H1 (cell line): ENCODE measurements around the gene PI16. TPM values are rescaled to one million over a fixed set of nuclear protein-coding genes. Genes with fewer than 3 reads are reported as not detected.

Experiments used
- CTCF ChIA-PET: fragments of 300-600 bp; sonication (Branson Sonifier 250); formaldehyde crosslinking; loops from one replicate; lab custom pipeline; 2021; ENCODE audit not compliant: partially characterized antibody; lab: Charles Lee
- POLR2A ChIA-PET: fragments of 300-600 bp; sonication (Branson Sonifier 250); formaldehyde crosslinking; loops from one replicate; lab custom pipeline; 2021; ENCODE audit warnings: inconsistent platforms; ENCODE audit not compliant: partially characterized antibody; lab: Charles Lee
- DNase-seq, 2 experiments: peaks; one replicate each; pipeline versions ENCODE4 v3.0.0 to v3.0.0-alpha.2; 2010 to 2022; ENCODE audit warnings: low spot score in 2 of 2, low read depth in 1 of 2, mixed read lengths in 1 of 2
- FAIRE-seq: peaks from 2 replicates; lab custom pipeline; 2011; peaks lifted over from hg19 to GRCh38; lab: Jason Lieb, UNC
- H2AFZ ChIP-seq: 2 replicates; pipeline ENCODE4 v1.8.1; 2012; ENCODE audit warnings: low read length, inconsistent platforms
- H2AK5ac ChIP-seq: 2 replicates; pipeline ENCODE4 v1.6.1; 2013; ENCODE audit warnings: low read depth, low read length
- H2BK120ac ChIP-seq: replicated peaks from 2 replicates; pipeline ENCODE3; 2013; ENCODE audit warnings: low read depth, low read length, inconsistent platforms
- H2BK12ac ChIP-seq: 2 replicates; pipeline ENCODE4 v1.6.1; 2013; ENCODE audit warnings: low read depth, low read length
- H2BK15ac ChIP-seq: 2 replicates; pipeline ENCODE4 v1.6.1; 2013; ENCODE audit warnings: low read length
- H2BK20ac ChIP-seq: 2 replicates; pipeline ENCODE4 v1.6.1; 2013; ENCODE audit warnings: low read length
- H2BK5ac ChIP-seq: 2 replicates; pipeline ENCODE4 v1.6.1; 2013; ENCODE audit warnings: low read depth, low read length
- H3K14ac ChIP-seq: 2 replicates; pipeline ENCODE4 v1.6.1; 2013; ENCODE audit warnings: inconsistent platforms; ENCODE audit not compliant: insufficient read length
- H3K18ac ChIP-seq: 2 replicates; pipeline ENCODE4 v1.6.1; 2013; ENCODE audit warnings: low read length; ENCODE audit errors: extremely low read depth
- H3K23ac ChIP-seq: 2 replicates; pipeline ENCODE4 v1.6.1; 2013; ENCODE audit warnings: inconsistent platforms; ENCODE audit not compliant: insufficient read length
- H3K23me2 ChIP-seq: 2 replicates; pipeline ENCODE4 v1.6.1; 2013; ENCODE audit warnings: low read depth, low read length
- H3K27ac ChIP-seq: 2 replicates; pipeline ENCODE4 v1.6.1; 2011; ENCODE audit warnings: low read depth, low read length, inconsistent platforms
- H3K27me3 ChIP-seq, 4 experiments: replicated peaks in 1 of 4; 1 replicate in 1 of 4; 2 replicates in 3 of 4; pipeline versions ENCODE4 v1.6.1 to v1.8.1; 2011 to 2013; ENCODE audit warnings: low read length in 3 of 4, mild to moderate bottlenecking in 3 of 4, inconsistent platforms in 2 of 4, mixed read lengths in 2 of 4, moderate library complexity in 1 of 4; ENCODE audit not compliant: control insufficient read depth in 3 of 4, insufficient read depth in 3 of 4; ENCODE audit errors: extremely low read depth in 1 of 4
- H3K36me3 ChIP-seq, 4 experiments: 2 replicates each; pipeline versions ENCODE4 v1.6.1 to v1.8.1; 2011 to 2013; ENCODE audit warnings: mild to moderate bottlenecking in 4 of 4, low read length in 3 of 4, moderate library complexity in 2 of 4, control low read depth in 1 of 4, inconsistent platforms in 1 of 4; ENCODE audit not compliant: insufficient read depth in 4 of 4, control insufficient read depth in 2 of 4
- H3K4ac ChIP-seq: replicated peaks from 2 replicates; pipeline ENCODE3; 2013; ENCODE audit warnings: low read length, low read depth, mixed read lengths, inconsistent platforms; ENCODE audit not compliant: insufficient read length
- H3K4me1 ChIP-seq, 4 experiments: replicated peaks in 1 of 4; 1 replicate in 1 of 4; 2 replicates in 3 of 4; pipeline versions ENCODE4 v1.6.1 to v1.8.1; 2011 to 2013; ENCODE audit warnings: low read length in 3 of 4, inconsistent platforms in 2 of 4, mixed read lengths in 1 of 4; ENCODE audit not compliant: insufficient read depth in 4 of 4, control insufficient read depth in 3 of 4
- H3K4me2 ChIP-seq, 2 experiments: 2 replicates each; pipeline versions ENCODE4 v1.6.1 to v1.8.1; 2011 to 2013; ENCODE audit warnings: low read depth in 2 of 2, low read length in 2 of 2, control low read depth in 1 of 2, inconsistent platforms in 1 of 2, mild to moderate bottlenecking in 1 of 2; ENCODE audit not compliant: insufficient read depth in 1 of 2
- H3K4me3 ChIP-seq, 4 experiments: fragments of 200-600, 300-600 bp in 1 of 4; sonication (generic), shearing (Covaris generic), sonication (Bioruptor Twin) in 1 of 4; 2 replicates each; pipeline versions ENCODE4 v1.5.1 to v1.8.1; 2011 to 2016; ENCODE audit warnings: low read length in 4 of 4, low read depth in 3 of 4, control low read depth in 2 of 4, inconsistent platforms in 2 of 4, mild to moderate bottlenecking in 2 of 4, mixed read lengths in 1 of 4, moderate library complexity in 1 of 4; ENCODE audit not compliant: insufficient read depth in 2 of 4; ENCODE audit errors: extremely low read depth in 1 of 4
- H3K56ac ChIP-seq: replicated peaks from 2 replicates; pipeline ENCODE3; 2013; ENCODE audit warnings: low read depth, mild to moderate bottlenecking, mixed read lengths, low read length, inconsistent platforms; ENCODE audit not compliant: insufficient read length
- H3K79me1 ChIP-seq: 2 replicates; pipeline ENCODE4 v1.6.1; 2013; ENCODE audit warnings: low read depth, low read length, control low read depth
- H3K79me2 ChIP-seq, 2 experiments: 2 replicates each; pipeline versions ENCODE4 v1.6.1 to v1.8.1; 2012 to 2013; ENCODE audit warnings: low read length in 2 of 2, mild to moderate bottlenecking in 2 of 2, inconsistent platforms in 1 of 2; ENCODE audit not compliant: insufficient read depth in 2 of 2, control insufficient read depth in 1 of 2
- H3K9ac ChIP-seq, 4 experiments: replicated peaks in 1 of 4; 1 replicate in 1 of 4; 2 replicates in 3 of 4; pipeline versions ENCODE4 v1.6.1 to v1.8.1; 2011 to 2013; ENCODE audit warnings: low read depth in 3 of 4, low read length in 3 of 4, control low read depth in 2 of 4, mild to moderate bottlenecking in 2 of 4, moderate library complexity in 2 of 4, inconsistent platforms in 1 of 4; ENCODE audit errors: extremely low read depth in 1 of 4
- H3K9me3 ChIP-seq, 2 experiments: 2 replicates each; pipeline versions ENCODE4 v1.6.1 to v1.8.1; 2012 to 2013; ENCODE audit warnings: mild to moderate bottlenecking in 2 of 2, moderate library complexity in 2 of 2, control low read depth in 1 of 2, inconsistent platforms in 1 of 2, low read depth in 1 of 2, low read length in 1 of 2, mixed read lengths in 1 of 2; ENCODE audit not compliant: insufficient read depth in 2 of 2
- H4K20me1 ChIP-seq, 2 experiments: replicated peaks in 1 of 2; 2 replicates each; pipeline versions ENCODE3 to v1.8.1; 2011 to 2013; ENCODE audit warnings: inconsistent platforms in 2 of 2, low read length in 2 of 2, mild to moderate bottlenecking in 1 of 2; ENCODE audit not compliant: insufficient read depth in 2 of 2, control insufficient read depth in 1 of 2
- H4K5ac ChIP-seq: 2 replicates; pipeline ENCODE4 v1.6.1; 2013; ENCODE audit warnings: low read length, low read depth, mixed read lengths, inconsistent platforms; ENCODE audit not compliant: insufficient read length
- H4K8ac ChIP-seq: 2 replicates; pipeline ENCODE4 v1.8.0; 2013; ENCODE audit warnings: mild to moderate bottlenecking, moderate library complexity, low read length, inconsistent platforms; ENCODE audit not compliant: insufficient read depth; ENCODE audit errors: extremely low read depth
- H4K91ac ChIP-seq: replicated peaks from 2 replicates; pipeline ENCODE3; 2013; ENCODE audit warnings: low read length, mixed read lengths, inconsistent platforms; ENCODE audit not compliant: insufficient read length
- BCL11A ChIP-seq, 2 experiments: IDR thresholded peaks; one replicate each; pipeline ENCODE4 v1.6.1; 2011; ENCODE audit warnings: low read depth in 2 of 2, low read length in 2 of 2, mild to moderate bottlenecking in 2 of 2
- CBX8 ChIP-seq: fragments of 300-800, 300-1000 bp; sonication (generic); IDR thresholded peaks from 2 replicates; pipeline ENCODE4 v1.7.1; 2016; ENCODE audit warnings: low read depth, low read length, borderline replicate concordance
- CHD1 ChIP-seq: IDR thresholded peaks from 2 replicates; pipeline ENCODE4 v1.6.1; 2012; ENCODE audit warnings: low read depth, low read length, improper control_type of control experiment
- POU5F1 ChIP-seq: IDR thresholded peaks from 2 replicates; pipeline ENCODE4 v1.6.1; 2011; ENCODE audit warnings: low read depth, mild to moderate bottlenecking, low read length, moderate library complexity
- TBP ChIP-seq: IDR thresholded peaks from 2 replicates; pipeline ENCODE4 v1.6.1; 2011; ENCODE audit warnings: low read depth, low read length, improper control_type of control experiment
- WGBS, 2 experiments: shearing (Covaris generic) in 1 of 2; methylation state at CpG; one replicate each; pipeline versions ENCODE4 v1.1.6 to v1.1.7; 2013 to 2015; ENCODE audit warnings: low lambda C conversion rate in 2 of 2, mixed read lengths in 2 of 2, inconsistent platforms in 1 of 2, low coverage in 1 of 2, missing lambda C conversion rate in 1 of 2; ENCODE audit not compliant: insufficient replicate concordance in 2 of 2, insufficient coverage in 1 of 2, insufficient read length in 1 of 2; ENCODE audit errors: extremely low coverage in 1 of 2, missing lambda C conversion rate in 1 of 2; 5-methylcytosine and 5-hydroxymethylcytosine counted together
- polyA plus RNA-seq, 7 experiments: library from polyadenylated mRNA; depleted of rRNA in 3 of 7; stranded (reverse) in 5 of 7; unstranded in 2 of 7; fragments of >200 nt in 5 of 7; fragments of 200-250 nt in 2 of 7; gene quantifications; 1 replicate in 5 of 7; 2 replicates in 1 of 7; 4 replicates in 1 of 7; pipeline versions ENCODE4 v1.2.1 to v1.2.3, GENCODE V29; 2011 to 2013; ENCODE audit warnings: missing spikeins in 2 of 7, mixed read lengths in 2 of 7
- total RNA-seq: library from RNA; stranded (reverse); fragmentation: NEBNext Ultra II Directional; extraction: Animal tissue kit (Norgen Biotek cat#: 25700); gene quantifications from 2 replicates; pipeline ENCODE4 v1.2.1, GENCODE V29; 2021

PI16 gene
- total and polyA plus RNA-seq, 2 of the 8 experiments (the other 6 are each of a cell fraction or from before 2014, with no cell fraction given): 0.05 TPM; not detected in 1

DNA sequence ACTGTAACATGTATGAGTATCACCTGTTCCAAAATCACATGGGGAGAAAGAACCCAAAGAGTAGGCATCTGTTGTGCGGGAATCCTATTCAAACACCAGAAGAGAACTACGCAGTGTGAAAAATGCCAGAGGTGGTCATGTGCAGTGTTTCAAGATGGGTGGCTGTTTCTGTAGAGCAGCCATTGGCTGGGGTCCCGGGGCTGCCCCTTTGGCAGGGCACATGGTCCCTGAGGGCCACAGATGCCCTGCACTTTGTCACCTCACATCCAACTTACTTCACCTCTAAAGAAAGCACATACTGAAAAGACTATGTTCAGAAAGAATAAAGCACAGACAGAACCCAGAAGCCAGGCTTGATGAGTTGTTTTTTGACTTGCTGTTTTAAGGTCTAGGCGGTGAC lies 19.1 kb downstream of the PI16 start:
- H3K9ac ChIP-seq: no peak overlapping the region
- TF ChIP-seq CHD1 (no peak), BCL11A (IDR thresholded peaks at IDR 0.05; ENCODE audit: low read depth in 2 of 2, low read length in 2 of 2) (no peak), POU5F1 (no peak), TBP (no peak), CBX8 (no peak)
- peaks cover 62 to 94% (median 88%) of the 10 kb centered on the region in 4 experiments for H3K36me3 ChIP-seq
- no peak overlapping the region for H2BK20ac ChIP-seq
- H3K14ac ChIP-seq: no peak overlapping the region
- DNase-seq (no peak), FAIRE-seq (no peak)
- H3K56ac ChIP-seq: no peak overlapping the region
- no peak overlapping the region for H4K91ac ChIP-seq
- H3K27ac ChIP-seq: no peak overlapping the region
- H2BK5ac ChIP-seq: no peak overlapping the region
- H3K4me2 ChIP-seq: no peak overlapping the region
- H4K8ac ChIP-seq: no peak overlapping the region
- H3K4ac ChIP-seq: no peak overlapping the region
- H3K4me3 ChIP-seq: no peak overlapping the region
- H3K9me3 ChIP-seq: no peaks in the 10 kb centered on the region
- 93% methylated on average over 4 of the region's 4 CpGs; no CpG with 5 or more reads in 1 of the 2 experiments for WGBS, 2 experiments
- peaks cover 2% of the 10 kb centered on the region; the same call in 1 of the 2 replicates for H3K79me1 ChIP-seq
- H2BK12ac ChIP-seq: no peak overlapping the region
- ChIA-PET CTCF (no interaction called here), POLR2A (no interaction called here)
- no peak overlapping the region for H2BK15ac ChIP-seq
- no peaks in the 10 kb centered on the region for H3K4me1 ChIP-seq
- H2AK5ac ChIP-seq: no peak overlapping the region
- peaks cover 8 to 14% of the 10 kb centered on the region in 2 experiments for H4K20me1 ChIP-seq
- H3K23me2 ChIP-seq: no peaks in the 10 kb centered on the region
- H3K18ac ChIP-seq: no peak overlapping the region
- H3K27me3 ChIP-seq: no peaks in the 10 kb centered on the region
- H4K5ac ChIP-seq: no peak overlapping the region
- H2BK120ac ChIP-seq: no peak overlapping the region
- no peak overlapping the region for H3K23ac ChIP-seq
- no peak overlapping the region for H2AFZ ChIP-seq
- H3K79me2 ChIP-seq: peaks cover 0 to 9% of the 10 kb centered on the region in 2 experiments; a peak in 1 of 4 replicates
